SK-N-MC (cell line): ENCODE measurements around the gene ANKLE2.
"Not testable (repeated sequence)": the region's sequence is repeated elsewhere in the genome, so short reads cannot be mapped to it uniquely, and the experiment has no call there.

Source experiments
- DNase-seq: peaks from one replicate; pipeline ENCODE4 v3.0.0-alpha.2; 2011; ENCODE audit warnings: low read depth, low spot score
- H3K27ac ChIP-seq: fragments of 200-600 bp; sonication (generic); 2 replicates; pipeline ENCODE4 v1.5.1; 2016; ENCODE audit warnings: mixed run types
- H3K36me3 ChIP-seq: fragments of 200-600 bp; sonication (generic); 2 replicates; pipeline ENCODE4 v1.6.1; 2017; ENCODE audit warnings: antibody characterized with exemption, low read length, mixed read lengths; ENCODE audit not compliant: insufficient read depth
- H3K4me3 ChIP-seq: fragments of 200-600 bp; sonication (generic); 2 replicates; pipeline ENCODE4 v1.5.1; 2016
- H3K9ac ChIP-seq: fragments of 200-600 bp; sonication (generic); 2 replicates; pipeline ENCODE4 v1.8.0; 2017; ENCODE audit warnings: mixed run types, mixed read lengths; ENCODE audit not compliant: insufficient read length
- H3K9me3 ChIP-seq: fragments of 200-600 bp; sonication (generic); 2 replicates; pipeline ENCODE4 v1.6.1; 2017; ENCODE audit warnings: low read depth, mild to moderate bottlenecking, antibody characterized with exemption, low read length, moderate library complexity, mixed read lengths
- EZH2 ChIP-seq: fragments of 200-600 bp; sonication (generic); IDR thresholded peaks from one replicate; pipeline ENCODE4 v1.6.1; 2017; ENCODE audit warnings: antibody characterized with exemption
- FOXP2 ChIP-seq: optimal IDR thresholded peaks from 2 replicates; pipeline ENCODE3; 2011; ENCODE audit warnings: mild to moderate bottlenecking, moderate library complexity; ENCODE audit not compliant: insufficient read depth; ENCODE audit errors: extremely low read length, control extremely low read depth
- POLR2AphosphoS5 ChIP-seq: IDR thresholded peaks from 2 replicates; pipeline ENCODE4 v1.6.1; 2012; ENCODE audit warnings: mild to moderate bottlenecking, low read depth, low read length, borderline replicate concordance

Gene ANKLE2

DNA sequence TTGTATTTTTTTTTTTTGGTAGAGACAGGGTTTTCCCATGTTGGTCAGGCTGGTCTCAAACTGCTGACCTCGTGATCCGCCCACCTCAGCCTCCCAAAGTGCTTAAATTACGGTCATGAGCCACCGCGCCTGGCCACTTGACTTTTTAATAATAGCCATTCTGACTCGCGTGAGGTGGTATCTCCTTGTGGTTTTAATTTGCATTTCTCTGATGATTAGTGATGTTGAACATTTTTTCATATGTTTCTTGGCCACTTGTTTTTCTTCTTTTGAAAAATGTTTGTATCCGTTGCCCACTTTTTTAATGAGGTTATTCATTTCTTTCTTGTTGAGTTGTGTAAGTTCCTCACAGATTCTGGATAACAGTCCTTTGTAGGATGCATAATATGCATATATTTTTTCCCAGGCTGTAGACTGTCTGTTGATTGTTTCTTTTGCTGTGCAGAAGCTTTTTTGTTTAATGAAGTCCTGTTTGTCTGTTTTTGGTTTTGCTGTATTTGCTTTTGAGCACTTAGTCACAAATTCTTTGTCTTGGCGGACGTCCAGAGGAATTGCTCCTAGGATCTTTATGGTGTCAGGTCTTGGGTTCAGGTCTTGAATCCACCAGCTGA lies 61.3 kb downstream of the ANKLE2 start:
- TF ChIP-seq POLR2AphosphoS5 (no peak), FOXP2 (no peak), EZH2 (no peak)
- Histone ChIP-seq H3K36me3 (peaks cover 88% of the 10 kb centered on the region), H3K9ac (no peak overlapping the region), H3K27ac (no peak overlapping the region), H3K9me3 (no peaks in the 10 kb centered on the region), H3K4me3 (no peak overlapping the region)
- no peak for DNase-seq

DNA sequence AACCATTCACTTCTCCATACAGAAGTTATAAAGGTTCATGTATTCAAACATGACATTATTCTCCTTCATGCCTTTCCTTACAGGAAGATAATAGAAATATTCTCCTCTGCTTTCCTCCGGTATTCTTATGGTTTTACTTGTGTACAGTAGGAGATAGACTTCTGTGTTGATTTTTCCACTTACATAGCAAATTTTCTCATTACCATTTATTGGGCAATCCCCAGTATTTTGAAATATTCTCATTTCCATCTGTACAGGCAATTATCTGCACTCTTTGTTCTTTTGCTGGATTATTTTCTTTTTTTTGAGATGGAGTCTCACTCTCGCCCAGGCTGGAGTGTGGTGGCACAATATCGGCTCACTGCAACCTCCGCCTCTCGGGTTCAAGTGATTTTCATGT lies 63.3 kb downstream of the ANKLE2 start:
- Histone ChIP-seq H3K9ac (no peak overlapping the region), H3K27ac (peak overlapping the region; percentile 68), H3K4me3 (no peak overlapping the region), H3K36me3 (peaks cover 78% of the 10 kb centered on the region), H3K9me3 (no peaks in the 10 kb centered on the region)
- peak; percentile 69 for DNase-seq
- TF ChIP-seq FOXP2 = no peak
- no peak for TF ChIP-seq POLR2AphosphoS5
- no peak for TF ChIP-seq EZH2

DNA sequence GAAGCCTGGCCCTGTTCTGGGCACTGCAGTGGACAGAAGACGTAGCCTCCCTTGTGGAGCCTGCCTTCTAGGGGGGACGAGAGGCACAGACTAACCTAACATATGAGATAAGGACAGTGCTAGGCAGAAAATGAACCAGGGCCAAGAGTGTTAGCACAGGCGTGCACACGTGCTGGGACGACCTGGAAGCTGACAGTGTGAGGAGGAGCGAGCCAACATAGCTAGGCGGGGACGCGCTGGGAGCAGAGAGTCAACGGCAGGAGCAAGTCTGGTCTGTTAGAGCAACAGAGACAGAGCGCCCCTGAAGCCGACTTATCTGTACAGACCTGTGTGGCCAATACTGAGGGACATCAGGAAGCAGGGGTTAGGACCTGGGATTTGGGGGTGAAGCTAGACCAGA lies 66.2 kb downstream of the ANKLE2 start:
- no peak for DNase-seq
- Histone ChIP-seq H3K4me3 (no peak overlapping the region), H3K36me3 (peaks cover 67% of the 10 kb centered on the region), H3K27ac (no peak overlapping the region), H3K9me3 (no peaks in the 10 kb centered on the region), H3K9ac (no peak overlapping the region)
- TF ChIP-seq EZH2 (no peak), FOXP2 (no peak), POLR2AphosphoS5 (no peak)

- H3K9ac ChIP-seq, DNase-seq, H3K9me3 ChIP-seq, H3K4me3 ChIP-seq, H3K27ac ChIP-seq: not testable (repeated sequence)
- peaks cover 67% of the 10 kb centered on the region for H3K36me3 ChIP-seq
Observed at GRCh38 chr12:132694888-132695287, 66.7 kb downstream of the ANKLE2 start.

- H3K27ac ChIP-seq = peak overlapping the region; percentile 39; the same call in 1 of the 2 replicates
- H3K36me3 ChIP-seq = peaks cover 45% of the 10 kb centered on the region
- not testable (repeated sequence) for DNase-seq
Observed at GRCh38 chr12:132692030-132692429, 69.6 kb downstream of the ANKLE2 start.

GRCh38 chr12:132690112-132690511 lies 71.5 kb downstream of the ANKLE2 start:
- Histone ChIP-seq H3K4me3 (peak overlapping the region; percentile 52), H3K9me3 (no peaks in the 10 kb centered on the region), H3K36me3 (peaks cover 35% of the 10 kb centered on the region), H3K27ac (peak overlapping the region; percentile 68), H3K9ac (no peak overlapping the region)
- TF ChIP-seq EZH2 (no peak), FOXP2 (no peak), POLR2AphosphoS5 (no peak)
- DNase-seq = no peak

More at GRCh38 chr12:132692030-132692429, 69.6 kb downstream of the ANKLE2 start:
- H3K4me3 ChIP-seq, H3K9ac ChIP-seq, H3K9me3 ChIP-seq: not testable (repeated sequence)

DNA sequence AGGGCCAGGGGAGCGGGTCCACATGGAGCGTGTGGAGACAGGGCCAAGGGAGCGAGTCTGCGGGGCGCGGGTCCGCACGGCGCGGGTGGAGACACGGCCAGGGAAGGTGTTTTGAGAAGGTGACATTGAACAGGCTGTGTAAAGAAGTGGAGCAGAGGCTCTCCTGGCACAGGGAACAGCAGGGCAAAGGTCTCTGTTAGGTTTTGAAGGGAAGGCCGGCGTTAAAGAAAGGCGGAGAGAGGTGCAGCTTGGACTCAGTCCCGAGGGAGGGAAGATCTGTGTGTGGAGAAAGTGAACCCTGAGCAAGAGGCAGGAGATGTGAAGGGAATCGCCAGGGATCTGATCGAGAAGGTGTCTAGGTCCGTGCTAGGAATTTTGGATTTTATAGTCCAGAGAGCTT lies 72.4 kb downstream of the ANKLE2 start:
- Histone ChIP-seq H3K9ac (peak overlapping the region; percentile 37), H3K27ac (peak overlapping the region; percentile 68; the same call in 1 of the 2 replicates), H3K4me3 (peak overlapping the region; percentile 52), H3K36me3 (peaks cover 33% of the 10 kb centered on the region), H3K9me3 (no peaks in the 10 kb centered on the region)
- DNase-seq = no peak
- no peak for TF ChIP-seq EZH2
- TF ChIP-seq POLR2AphosphoS5 = no peak
- TF ChIP-seq FOXP2 = no peak

GRCh38 chr12:132687211-132688164 lies 74.1 kb downstream of the ANKLE2 start, which contains the start of the genes POLE and PXMP2:
POLE (minus strand) TSS chr12:132687342; CDS start chr12:132687315, 27 bp downstream.
PXMP2 (plus strand) TSS chr12:132687587; CDS start chr12:132687671, 84 bp downstream.
- Histone ChIP-seq H3K36me3 (peaks cover 44% of the 10 kb centered on the region), H3K27ac (peak within 1 kb of the TSS; percentile 92)
- DNase-seq = peak; percentile 66

More at GRCh38 chr12:132687211-132688164, 74.1 kb downstream of the ANKLE2 start, which contains the start of the genes POLE and PXMP2:
- Histone ChIP-seq H3K9ac (peak within 1 kb of the TSS; percentile 91), H3K4me3 (peak within 1 kb of the TSS; percentile 88), H3K9me3 (0 out of 2 replicates have a peak, but pooled peaks cover 4% of the 10 kb centered on the region)
- peak; percentile 82 for TF ChIP-seq POLR2AphosphoS5
- no peak for TF ChIP-seq EZH2
- TF ChIP-seq FOXP2 = no peak
